Activated CD4-positive, alpha-beta T cell treated with anti-CD3 and anti-CD28 coated beads, Interleukin-2, amount 10 ng/mL, durations not matched to agents 7 days and 5 days (primary cell): ENCODE data around the gene POU4F2. TPM values are rescaled to one million over a fixed set of nuclear protein-coding genes. Genes with fewer than 3 reads are reported as not detected.
"Not testable (repeated sequence)": the region's sequence is repeated elsewhere in the genome, so short reads cannot be mapped to it uniquely, and the experiment has no call there.

Experiments used
- CTCF ChIA-PET: fragments of 350-600 bp; sonication (Branson Sonifier 250); formaldehyde crosslinking; loops from one replicate; lab custom pipeline; 2021; ENCODE audit warnings: antibody characterized with exemption; lab: Charles Lee
- POLR2A ChIA-PET: fragments of 350-600 bp; sonication (Branson Sonifier 250); formaldehyde crosslinking; loops from one replicate; lab custom pipeline; 2021; ENCODE audit warnings: antibody characterized with exemption; lab: Charles Lee
- DNase-seq: peaks from one replicate; pipeline ENCODE4 v3.0.0-alpha.2; 2020
- H3K27ac Mint-ChIP-seq: one replicate; pipeline ENCODE4 v1.8.0; 2021; ENCODE audit warnings: mild to moderate bottlenecking, moderate library complexity, mixed read lengths
- H3K27me3 Mint-ChIP-seq: one replicate; pipeline ENCODE4 v1.8.0; 2021; ENCODE audit warnings: mixed read lengths
- H3K36me3 Mint-ChIP-seq: one replicate; pipeline ENCODE4 v1.8.0; 2021; ENCODE audit warnings: low read depth, mixed read lengths
- H3K4me1 Mint-ChIP-seq: one replicate; pipeline ENCODE4 v1.8.0; 2021; ENCODE audit warnings: mixed read lengths
- H3K4me3 Mint-ChIP-seq: one replicate; pipeline ENCODE4 v1.8.0; 2021; ENCODE audit warnings: mild to moderate bottlenecking, moderate library complexity, mixed read lengths
- H3K9me3 Mint-ChIP-seq: one replicate; pipeline ENCODE4 v1.8.0; 2021; ENCODE audit warnings: mixed read lengths
- total RNA-seq, 2 experiments: library from RNA; stranded (reverse); gene quantifications; one replicate each; pipeline ENCODE4 v1.2.3, GENCODE V29; 2021

The POU4F2 gene
- total RNA-seq, 2 experiments from 2014 or later: not detected

DNA sequence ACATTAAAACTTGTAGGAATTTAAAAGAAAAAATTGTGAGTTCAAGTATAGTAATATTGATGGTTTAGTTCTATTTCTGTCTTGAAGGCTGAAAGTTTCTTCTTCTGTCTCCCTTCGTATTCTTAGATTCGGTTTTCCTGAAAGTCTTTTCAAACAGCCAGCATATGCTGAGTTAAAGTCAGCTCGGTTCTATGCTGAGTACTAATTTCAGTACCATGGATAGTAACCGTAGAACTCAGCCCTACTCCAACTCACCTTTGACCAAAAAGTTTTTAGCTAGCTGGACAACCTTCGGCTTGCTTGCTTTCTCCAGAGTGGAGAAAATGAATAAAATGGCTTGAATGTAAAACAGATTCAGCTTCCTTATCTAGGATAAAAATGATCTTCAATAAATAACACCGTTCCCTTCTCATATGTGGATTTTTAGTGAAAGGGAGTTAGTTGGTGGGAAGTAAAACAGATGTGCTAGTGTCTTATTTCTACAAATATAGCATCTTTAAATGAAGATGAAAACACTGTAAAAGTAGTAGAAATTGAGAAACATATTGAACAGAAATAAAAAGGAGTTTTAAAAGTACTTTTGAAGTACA lies 5.2 kb downstream of the POU4F2 start:
- Mint-ChIP-seq H3K36me3 (peaks cover 6% of the 10 kb centered on the region), H3K4me1 (peaks cover 3% of the 10 kb centered on the region), H3K27me3 (peaks cover 76% of the 10 kb centered on the region), H3K9me3 (no peaks in the 10 kb centered on the region), H3K27ac (no peak overlapping the region), H3K4me3 (no peak overlapping the region)
- DNase-seq: no peak
- ChIA-PET POLR2A (no interaction called here), CTCF (interaction anchor here (0.6 kb wide), 1 partner anchor 295 kb away, joined by 3 read pairs; no protein-coding TSS in a partner anchor)

DNA sequence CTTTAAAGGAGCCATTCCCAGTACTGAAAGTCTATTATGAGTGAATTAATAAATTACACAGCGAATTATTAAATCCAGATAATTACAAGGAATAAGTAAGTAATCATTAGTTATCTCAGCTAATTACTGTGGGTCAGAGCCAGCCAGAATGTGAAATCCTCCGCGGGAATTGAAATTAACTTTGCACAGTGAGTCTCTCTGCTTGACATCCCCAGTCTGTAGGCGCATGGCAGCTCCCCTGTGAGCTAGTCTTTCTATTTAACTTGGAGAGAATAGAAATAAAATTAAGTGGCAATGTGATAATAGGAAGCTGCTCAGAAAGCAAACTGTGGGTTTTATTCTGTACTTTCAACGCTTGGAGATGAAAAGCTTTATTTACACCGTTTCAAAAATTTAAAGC lies 7.2 kb downstream of the POU4F2 start:
- peaks cover 3% of the 10 kb centered on the region for H3K36me3 Mint-ChIP-seq
- no peaks in the 10 kb centered on the region for H3K9me3 Mint-ChIP-seq
- no peak overlapping the region for H3K4me3 Mint-ChIP-seq
- CTCF ChIA-PET: interaction anchor here (0.6 to 0.9 kb wide), 2 partner anchors 16 to 551 kb away, joined by 3 read pairs; no protein-coding TSS in a partner anchor
- POLR2A ChIA-PET: no interaction called here
- DNase-seq: no peak
- no peak overlapping the region for H3K27ac Mint-ChIP-seq
- peaks cover 76% of the 10 kb centered on the region for H3K27me3 Mint-ChIP-seq
- no peaks in the 10 kb centered on the region for H3K4me1 Mint-ChIP-seq

DNA sequence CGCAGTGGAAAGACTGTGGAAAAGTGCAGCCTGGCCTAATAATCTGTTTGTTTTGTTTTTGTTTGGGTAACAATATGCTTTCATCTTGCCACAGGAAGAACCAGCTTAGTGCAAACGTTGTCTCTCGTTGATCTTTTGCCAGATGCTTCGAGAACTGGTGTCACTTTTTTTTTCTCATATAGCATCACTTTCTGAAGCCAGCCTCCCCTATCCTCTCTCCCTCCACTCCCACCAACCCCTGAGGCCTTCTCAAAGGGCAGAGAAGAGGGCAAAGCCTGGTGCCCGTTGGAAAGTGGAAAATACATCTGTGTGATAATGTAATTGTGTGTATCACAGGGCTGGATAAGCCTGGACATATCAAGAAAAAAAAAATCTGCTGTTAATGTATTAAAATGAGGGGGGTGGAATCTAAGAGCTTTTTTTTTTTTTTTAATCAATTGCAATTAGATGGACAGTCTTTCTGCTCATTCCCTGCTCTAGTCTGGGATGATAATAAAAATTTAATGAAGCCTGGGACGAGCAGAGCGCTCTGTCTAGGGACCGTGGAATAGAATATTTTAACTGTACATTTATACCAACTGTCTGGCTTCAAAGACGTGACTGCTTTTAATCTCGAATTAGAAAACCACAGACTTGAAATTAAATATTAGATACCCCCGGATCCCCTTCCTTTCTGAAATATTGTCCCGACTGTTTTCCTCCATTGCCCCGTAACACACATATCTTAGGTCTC lies 8.1 kb downstream of the POU4F2 start:
- peaks cover 3% of the 10 kb centered on the region for H3K36me3 Mint-ChIP-seq
- ChIA-PET CTCF (interaction anchor here (0.6 to 0.9 kb wide), 2 partner anchors 17 to 552 kb away, joined by 3 read pairs; no protein-coding TSS in a partner anchor), POLR2A (no interaction called here)
- no peak for DNase-seq
- H3K4me3 Mint-ChIP-seq: no peak overlapping the region
- H3K4me1 Mint-ChIP-seq: no peaks in the 10 kb centered on the region
- peaks cover 76% of the 10 kb centered on the region for H3K27me3 Mint-ChIP-seq
- no peak overlapping the region for H3K27ac Mint-ChIP-seq
- no peaks in the 10 kb centered on the region for H3K9me3 Mint-ChIP-seq

DNA sequence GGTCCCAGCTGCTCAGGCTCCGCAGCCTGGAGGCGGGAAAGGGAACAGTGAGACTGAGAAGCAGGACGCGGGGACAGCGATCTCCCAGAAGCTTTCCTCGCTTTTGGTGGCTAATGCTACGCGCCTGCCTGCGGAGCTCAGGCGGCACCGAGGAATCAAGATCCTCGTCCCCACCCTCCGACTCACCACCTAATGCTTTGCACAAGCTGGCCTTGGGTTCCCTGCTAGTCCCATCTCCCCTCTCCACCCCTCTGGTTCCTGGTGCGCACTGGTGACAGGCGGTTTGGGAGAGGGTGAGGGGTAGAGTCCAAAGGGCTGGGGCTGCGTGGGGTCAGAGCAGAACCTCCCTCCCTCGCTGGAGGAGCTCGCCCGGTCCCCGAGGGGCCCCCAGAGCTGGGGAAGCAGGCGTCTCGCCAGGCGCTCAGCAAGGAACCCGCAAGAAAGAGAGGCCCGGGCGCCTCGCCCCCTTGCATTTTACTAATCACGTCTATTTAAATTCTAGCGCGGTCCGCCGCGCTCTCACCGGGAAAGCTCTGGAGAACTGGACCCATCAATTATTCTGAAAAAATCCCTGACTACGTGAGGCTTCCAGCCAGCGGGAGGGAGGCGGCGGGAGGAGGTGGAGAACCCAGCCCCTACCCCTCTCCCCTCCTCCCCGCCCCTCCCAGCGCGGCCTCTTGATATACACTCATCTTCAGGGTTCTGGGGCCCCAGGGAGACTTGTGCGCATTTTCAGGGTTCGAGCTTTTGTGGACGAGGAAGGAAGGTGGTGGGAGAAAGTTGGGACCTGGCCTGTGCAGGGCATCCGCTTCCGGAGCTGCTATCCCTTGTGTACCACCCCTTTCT lies 9.1 kb downstream of the POU4F2 start:
- H3K36me3 Mint-ChIP-seq: peaks cover 3% of the 10 kb centered on the region
- H3K9me3 Mint-ChIP-seq: no peaks in the 10 kb centered on the region
- H3K4me1 Mint-ChIP-seq: no peaks in the 10 kb centered on the region
- H3K27ac Mint-ChIP-seq: no peak overlapping the region
- peaks cover 75% of the 10 kb centered on the region for H3K27me3 Mint-ChIP-seq
- ChIA-PET CTCF (no interaction called here), POLR2A (no interaction called here)
- H3K4me3 Mint-ChIP-seq: no peak overlapping the region
- no peak for DNase-seq

DNA sequence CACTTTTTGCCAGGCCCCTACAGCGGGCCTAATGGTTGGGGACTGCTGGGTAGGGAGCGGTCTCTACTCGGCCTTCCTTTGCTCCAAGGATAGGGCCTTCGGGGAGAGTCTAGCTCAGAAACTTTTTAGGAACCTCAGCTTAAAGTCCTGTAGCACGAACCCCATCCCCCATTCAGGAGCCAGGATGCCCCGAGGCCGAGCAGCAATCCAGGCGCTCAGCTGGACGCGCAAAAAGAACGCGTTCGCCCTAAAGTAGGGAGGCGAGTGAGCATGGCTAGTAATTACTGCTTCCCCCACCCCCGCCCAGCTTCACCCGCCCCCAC lies 9.7 kb downstream of the POU4F2 start:
- ChIA-PET POLR2A (no interaction called here), CTCF (no interaction called here)
- no peaks in the 10 kb centered on the region for H3K4me1 Mint-ChIP-seq
- H3K4me3 Mint-ChIP-seq: no peak overlapping the region
- no peaks in the 10 kb centered on the region for H3K9me3 Mint-ChIP-seq
- H3K36me3 Mint-ChIP-seq: peaks cover 3% of the 10 kb centered on the region
- H3K27me3 Mint-ChIP-seq: peaks cover 78% of the 10 kb centered on the region
- H3K27ac Mint-ChIP-seq: no peak overlapping the region
- no peak for DNase-seq

DNA sequence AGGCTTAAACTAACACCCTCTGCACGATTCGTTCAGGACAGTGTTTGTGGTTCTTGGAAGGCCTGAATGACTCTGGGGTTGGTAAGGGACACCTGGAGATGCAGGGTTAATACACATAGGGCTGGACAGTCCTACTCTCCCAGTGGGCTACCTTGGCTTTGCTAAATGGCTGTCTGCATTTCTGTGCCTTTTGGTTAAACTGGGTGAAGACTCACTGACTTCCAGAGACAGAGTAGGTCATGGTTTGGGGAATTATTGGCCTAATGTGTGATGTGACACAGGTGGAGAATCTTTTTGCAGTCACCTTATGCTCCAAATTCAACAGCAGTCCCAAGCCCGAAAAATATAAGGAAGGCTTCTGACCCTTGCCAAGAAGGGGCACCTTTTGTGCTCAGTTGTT lies 10.5 kb downstream of the POU4F2 start:
- Mint-ChIP-seq H3K4me3 (no peak overlapping the region), H3K9me3 (no peaks in the 10 kb centered on the region), H3K4me1 (peaks cover 1% of the 10 kb centered on the region), H3K27ac (no peak overlapping the region), H3K27me3 (peaks cover 81% of the 10 kb centered on the region), H3K36me3 (peaks cover 3% of the 10 kb centered on the region)
- CTCF ChIA-PET: interaction anchor here (0.6 kb wide), 1 partner anchor 473 kb away, joined by 3 read pairs; no protein-coding TSS in a partner anchor
- POLR2A ChIA-PET: no interaction called here
- DNase-seq: no peak

DNA sequence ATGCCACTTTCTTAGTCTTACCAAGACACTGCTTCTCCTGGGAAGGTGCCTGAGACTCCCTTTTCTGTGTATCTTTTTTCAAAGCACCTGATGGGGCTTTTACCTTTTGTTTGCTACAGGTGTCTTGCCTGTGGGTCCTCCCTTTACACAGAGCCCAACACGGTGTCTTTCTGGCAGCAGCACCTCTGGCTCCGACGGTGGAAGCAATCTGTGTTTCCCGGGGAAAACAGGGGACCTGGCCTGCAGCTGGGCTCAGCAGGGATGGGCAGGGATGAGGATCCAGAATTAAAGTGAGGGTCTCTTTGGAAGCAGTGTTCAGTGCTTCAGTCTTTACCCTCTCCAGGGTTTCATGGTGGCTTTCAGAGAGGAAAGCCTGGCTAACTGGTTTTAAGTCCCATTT lies 11.3 kb downstream of the POU4F2 start:
- ChIA-PET CTCF (no interaction called here), POLR2A (no interaction called here)
- Mint-ChIP-seq H3K9me3 (no peaks in the 10 kb centered on the region), H3K36me3 (peaks cover 3% of the 10 kb centered on the region), H3K27me3 (peaks cover 80% of the 10 kb centered on the region), H3K4me1 (peaks cover 6% of the 10 kb centered on the region), H3K27ac (no peak overlapping the region), H3K4me3 (no peak overlapping the region)
- no peak for DNase-seq

DNA sequence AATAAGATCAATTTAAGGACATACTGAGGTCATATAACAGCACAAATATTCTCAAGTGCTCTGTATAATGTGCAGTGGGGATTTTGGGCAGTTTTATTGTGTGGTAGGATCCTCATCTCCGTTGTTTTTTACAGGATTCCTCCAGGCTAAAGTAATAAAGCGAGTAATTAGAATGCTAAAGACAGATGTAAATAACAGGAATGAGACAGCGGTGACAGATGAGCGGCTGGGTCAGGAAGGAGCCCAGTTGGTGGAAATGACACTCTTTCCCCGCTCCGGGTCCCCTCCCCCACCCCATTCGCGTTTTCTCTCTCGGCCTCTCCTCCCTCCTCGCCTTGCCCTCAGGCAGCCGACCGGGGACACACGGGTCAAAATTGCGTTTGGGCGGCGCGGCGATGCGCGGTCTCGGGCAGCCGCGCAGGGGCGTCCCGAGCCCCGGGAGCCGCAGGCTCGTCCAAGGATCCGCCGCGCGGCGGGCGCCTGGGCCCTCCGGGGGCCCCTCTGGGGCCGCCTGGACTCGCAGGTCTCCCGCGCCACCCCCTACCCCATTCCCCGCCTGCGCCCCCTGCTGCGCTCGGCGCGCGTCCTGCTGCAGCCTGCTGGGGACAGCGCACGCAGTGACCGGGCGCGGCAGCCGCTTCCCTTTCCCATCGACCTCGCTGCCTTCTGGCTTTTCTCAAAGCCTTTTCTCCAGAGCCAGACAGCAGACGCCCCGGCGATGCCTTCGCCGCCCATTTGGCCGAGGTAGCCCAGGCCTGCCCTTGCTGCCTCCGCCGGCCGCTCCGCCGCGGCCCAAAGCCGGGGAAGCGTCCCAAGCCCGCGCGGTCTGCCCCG lies 16.2 kb downstream of the POU4F2 start:
- H3K9me3 Mint-ChIP-seq: no peaks in the 10 kb centered on the region
- peak overlapping the region; percentile 69 for H3K4me3 Mint-ChIP-seq
- ChIA-PET CTCF (no interaction called here), POLR2A (no interaction called here)
- no peaks in the 10 kb centered on the region for H3K36me3 Mint-ChIP-seq
- peaks cover 66% of the 10 kb centered on the region for H3K27me3 Mint-ChIP-seq
- H3K27ac Mint-ChIP-seq: no peak overlapping the region
- DNase-seq: no peak
- peaks cover 6% of the 10 kb centered on the region for H3K4me1 Mint-ChIP-seq

DNA sequence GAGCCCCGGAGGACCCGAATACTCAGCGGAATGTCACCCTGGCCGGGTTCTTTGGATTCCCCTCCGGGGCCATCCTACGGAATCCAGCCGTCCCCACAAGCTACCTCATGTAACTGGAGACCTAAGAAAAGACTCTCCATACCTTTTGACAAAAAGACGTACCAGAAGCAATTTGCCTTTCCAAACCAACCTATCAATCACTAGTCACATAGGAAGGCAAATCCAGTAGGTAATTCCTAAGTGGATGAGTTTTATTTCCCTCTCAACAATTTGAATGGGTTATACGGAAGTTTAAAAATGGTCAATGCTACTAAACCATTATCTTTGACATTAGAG lies 16.8 kb downstream of the POU4F2 start:
- Mint-ChIP-seq H3K4me1 (peaks cover 6% of the 10 kb centered on the region), H3K27me3 (peaks cover 68% of the 10 kb centered on the region), H3K4me3 (no peak overlapping the region), H3K36me3 (no peaks in the 10 kb centered on the region), H3K9me3 (no peaks in the 10 kb centered on the region), H3K27ac (no peak overlapping the region)
- ChIA-PET POLR2A (no interaction called here), CTCF (no interaction called here)
- DNase-seq: no peak

DNA sequence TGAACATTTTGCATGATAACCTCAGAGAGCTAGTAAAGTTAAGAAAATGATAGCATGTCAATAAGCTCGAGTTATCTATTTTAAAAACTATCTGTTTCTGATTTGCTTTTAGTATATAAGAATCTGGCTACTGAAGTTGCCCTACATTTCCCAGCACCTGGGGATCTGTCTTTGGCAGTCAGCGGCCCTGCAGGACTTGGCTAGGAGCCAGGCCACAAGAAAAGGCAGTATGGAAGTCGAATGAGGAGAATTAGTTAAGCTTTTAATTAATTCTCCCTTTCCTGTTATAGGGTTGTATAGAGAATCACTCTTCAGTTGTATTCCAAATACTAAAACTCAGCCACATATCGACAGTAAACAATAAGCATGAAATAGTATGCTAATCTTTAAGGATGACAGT lies 22.7 kb downstream of the POU4F2 start:
- Mint-ChIP-seq H3K36me3 (no peaks in the 10 kb centered on the region), H3K27ac (no peak overlapping the region), H3K4me3 (no peak overlapping the region), H3K27me3 (peaks cover 17% of the 10 kb centered on the region), H3K4me1 (no peaks in the 10 kb centered on the region), H3K9me3 (peaks cover 4% of the 10 kb centered on the region)
- ChIA-PET CTCF (no interaction called here), POLR2A (no interaction called here)
- DNase-seq: no peak

DNA sequence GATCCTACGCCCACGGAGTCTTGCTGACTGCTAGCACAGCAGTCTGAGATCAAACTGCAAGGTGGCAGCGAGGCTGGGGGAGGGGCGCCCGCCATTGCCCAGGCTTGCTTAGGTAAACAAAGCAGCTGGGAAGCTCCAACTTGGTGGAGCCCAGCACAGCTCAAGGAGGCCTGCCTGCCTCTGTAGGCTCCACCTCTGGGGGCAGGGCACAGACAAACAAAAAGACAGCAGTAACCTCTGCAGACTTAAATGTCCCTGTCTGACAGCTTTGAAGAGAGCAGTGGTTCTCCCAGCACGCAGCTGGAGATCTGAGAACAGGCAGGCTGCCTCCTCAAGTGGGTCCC lies 25.2 kb downstream of the POU4F2 start:
- CTCF ChIA-PET, H3K4me1 Mint-ChIP-seq, H3K4me3 Mint-ChIP-seq, H3K36me3 Mint-ChIP-seq, H3K27ac Mint-ChIP-seq, DNase-seq, H3K9me3 Mint-ChIP-seq, H3K27me3 Mint-ChIP-seq, POLR2A ChIA-PET: not testable (repeated sequence)

DNA sequence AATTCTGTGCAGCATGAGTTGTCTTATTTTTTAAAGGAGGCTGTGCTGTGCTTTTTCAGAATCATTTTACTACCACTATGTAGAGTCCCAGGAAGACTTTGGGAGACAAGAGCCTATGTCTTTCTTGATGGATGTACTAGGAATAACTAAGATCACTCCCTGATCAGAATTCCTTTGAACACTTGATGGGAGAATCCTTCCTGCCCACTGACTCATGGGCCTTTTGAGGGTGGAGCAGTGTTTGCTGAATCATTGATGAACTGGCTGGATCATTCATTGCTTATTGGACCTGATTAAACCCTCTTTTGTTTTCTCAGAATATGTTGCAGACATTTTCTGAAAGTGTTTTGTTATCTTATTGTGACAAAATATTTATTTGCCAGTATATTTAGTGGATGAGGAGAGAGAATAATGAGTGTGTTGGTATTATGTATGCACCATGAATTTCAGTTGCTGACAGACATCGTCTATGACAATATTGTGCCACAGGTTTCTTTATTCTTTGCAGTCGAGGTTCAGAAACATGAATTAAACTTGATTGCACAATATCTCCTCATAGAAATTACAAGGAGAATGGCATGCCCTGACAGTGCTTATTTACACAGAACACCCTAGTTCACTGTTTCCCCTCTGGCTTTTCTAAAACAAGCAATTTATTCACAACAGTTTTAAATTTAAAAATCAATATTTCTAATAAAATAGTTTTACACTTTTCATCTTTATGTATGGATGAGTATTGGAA lies 36.3 kb downstream of the POU4F2 start:
- H3K36me3 Mint-ChIP-seq: no peaks in the 10 kb centered on the region
- H3K9me3 Mint-ChIP-seq: no peaks in the 10 kb centered on the region
- no peak for DNase-seq
- POLR2A ChIA-PET: no interaction called here
- CTCF ChIA-PET: no interaction called here
- peaks cover 2% of the 10 kb centered on the region for H3K27me3 Mint-ChIP-seq
- no peaks in the 10 kb centered on the region for H3K4me1 Mint-ChIP-seq
- H3K27ac Mint-ChIP-seq: no peak overlapping the region
- no peak overlapping the region for H3K4me3 Mint-ChIP-seq
